Ishikawa (cell line): ENCODE data around the gene EPHA7.

ENCODE experiments used
- CEBPB ChIP-seq: IDR thresholded peaks from 2 replicates; pipeline ENCODE4 v1.6.1; 2012
- CREB1 ChIP-seq: IDR thresholded peaks from 2 replicates; pipeline ENCODE4 v1.6.1; 2012; ENCODE audit warnings: low read depth
- EGR1 ChIP-seq: IDR thresholded peaks from 2 replicates; pipeline ENCODE4 v1.6.1; 2012
- EP300 ChIP-seq: IDR thresholded peaks from 2 replicates; pipeline ENCODE4 v1.6.1; 2012; ENCODE audit warnings: borderline replicate concordance
- FOXM1 ChIP-seq: IDR thresholded peaks from 2 replicates; pipeline ENCODE4 v1.6.1; 2012; ENCODE audit warnings: low read depth, borderline replicate concordance
- NFIC ChIP-seq: IDR thresholded peaks from 2 replicates; pipeline ENCODE4 v1.6.1; 2012
- RAD21 ChIP-seq: IDR thresholded peaks from 2 replicates; pipeline ENCODE4 v1.6.1; 2012; ENCODE audit warnings: low read depth
- TAF1 ChIP-seq: IDR thresholded peaks from 2 replicates; pipeline ENCODE4 v1.6.1; 2012; ENCODE audit warnings: low read depth, mild to moderate bottlenecking
- TCF12 ChIP-seq: IDR thresholded peaks from 2 replicates; pipeline ENCODE4 v1.6.1; 2012; ENCODE audit warnings: low read depth
- TEAD4 ChIP-seq: IDR thresholded peaks from 2 replicates; pipeline ENCODE4 v1.6.1; 2012
- YY1 ChIP-seq: IDR thresholded peaks from 2 replicates; pipeline ENCODE4 v1.6.1; 2012; ENCODE audit warnings: low read depth
- ZBTB7A ChIP-seq: IDR thresholded peaks from 2 replicates; pipeline ENCODE4 v1.6.1; 2012; ENCODE audit warnings: low read depth
- TF ChIP-seq, protein P1 (sequence below): IDR thresholded peaks from 2 replicates; pipeline ENCODE4 v1.6.1; 2012; ENCODE audit warnings: low read depth, mild to moderate bottlenecking
- TF ChIP-seq, protein P2 (sequence below): IDR thresholded peaks from 2 replicates; pipeline ENCODE4 v1.6.1; 2012
- TF ChIP-seq, protein P3 (sequence below): IDR thresholded peaks from 2 replicates; pipeline ENCODE4 v1.6.1; 2012

Gene EPHA7

DNA sequence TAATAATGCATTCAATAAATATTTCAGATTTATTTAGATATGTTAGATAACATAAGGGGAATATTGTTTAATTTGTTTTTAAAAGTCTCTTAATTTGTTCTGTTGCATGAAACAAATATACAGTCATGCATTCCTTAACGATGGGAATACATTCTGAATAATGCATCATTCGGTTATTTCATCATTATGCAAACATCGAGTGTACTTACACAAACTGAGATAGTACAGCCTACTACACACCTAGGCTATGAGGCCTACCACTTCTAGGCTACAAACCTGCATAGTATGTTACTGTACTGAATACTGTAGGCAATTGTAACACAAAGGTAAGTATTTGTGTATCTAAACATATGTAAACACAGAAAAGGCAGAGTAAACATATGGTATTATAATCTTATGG is 118.7 kb downstream of the EPHA7 start:
- no peak for TF ChIP-seq EGR1
- no peak for TF ChIP-seq EP300
- TF ChIP-seq NFIC = no peak
- TF ChIP-seq, protein P1, sequence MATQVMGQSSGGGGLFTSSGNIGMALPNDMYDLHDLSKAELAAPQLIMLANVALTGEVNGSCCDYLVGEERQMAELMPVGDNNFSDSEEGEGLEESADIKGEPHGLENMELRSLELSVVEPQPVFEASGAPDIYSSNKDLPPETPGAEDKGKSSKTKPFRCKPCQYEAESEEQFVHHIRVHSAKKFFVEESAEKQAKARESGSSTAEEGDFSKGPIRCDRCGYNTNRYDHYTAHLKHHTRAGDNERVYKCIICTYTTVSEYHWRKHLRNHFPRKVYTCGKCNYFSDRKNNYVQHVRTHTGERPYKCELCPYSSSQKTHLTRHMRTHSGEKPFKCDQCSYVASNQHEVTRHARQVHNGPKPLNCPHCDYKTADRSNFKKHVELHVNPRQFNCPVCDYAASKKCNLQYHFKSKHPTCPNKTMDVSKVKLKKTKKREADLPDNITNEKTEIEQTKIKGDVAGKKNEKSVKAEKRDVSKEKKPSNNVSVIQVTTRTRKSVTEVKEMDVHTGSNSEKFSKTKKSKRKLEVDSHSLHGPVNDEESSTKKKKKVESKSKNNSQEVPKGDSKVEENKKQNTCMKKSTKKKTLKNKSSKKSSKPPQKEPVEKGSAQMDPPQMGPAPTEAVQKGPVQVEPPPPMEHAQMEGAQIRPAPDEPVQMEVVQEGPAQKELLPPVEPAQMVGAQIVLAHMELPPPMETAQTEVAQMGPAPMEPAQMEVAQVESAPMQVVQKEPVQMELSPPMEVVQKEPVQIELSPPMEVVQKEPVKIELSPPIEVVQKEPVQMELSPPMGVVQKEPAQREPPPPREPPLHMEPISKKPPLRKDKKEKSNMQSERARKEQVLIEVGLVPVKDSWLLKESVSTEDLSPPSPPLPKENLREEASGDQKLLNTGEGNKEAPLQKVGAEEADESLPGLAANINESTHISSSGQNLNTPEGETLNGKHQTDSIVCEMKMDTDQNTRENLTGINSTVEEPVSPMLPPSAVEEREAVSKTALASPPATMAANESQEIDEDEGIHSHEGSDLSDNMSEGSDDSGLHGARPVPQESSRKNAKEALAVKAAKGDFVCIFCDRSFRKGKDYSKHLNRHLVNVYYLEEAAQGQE = no peak
- no peak for TF ChIP-seq TAF1
- no peak for TF ChIP-seq CREB1
- no peak for TF ChIP-seq YY1
- TF ChIP-seq CEBPB = no peak
- TF ChIP-seq, protein P2, sequence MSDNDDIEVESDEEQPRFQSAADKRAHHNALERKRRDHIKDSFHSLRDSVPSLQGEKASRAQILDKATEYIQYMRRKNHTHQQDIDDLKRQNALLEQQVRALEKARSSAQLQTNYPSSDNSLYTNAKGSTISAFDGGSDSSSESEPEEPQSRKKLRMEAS = no peak
- no peak for TF ChIP-seq FOXM1
- TF ChIP-seq ZBTB7A = no peak
- TF ChIP-seq TEAD4 = no peak
- TF ChIP-seq TCF12 = no peak
- TF ChIP-seq, protein P3, sequence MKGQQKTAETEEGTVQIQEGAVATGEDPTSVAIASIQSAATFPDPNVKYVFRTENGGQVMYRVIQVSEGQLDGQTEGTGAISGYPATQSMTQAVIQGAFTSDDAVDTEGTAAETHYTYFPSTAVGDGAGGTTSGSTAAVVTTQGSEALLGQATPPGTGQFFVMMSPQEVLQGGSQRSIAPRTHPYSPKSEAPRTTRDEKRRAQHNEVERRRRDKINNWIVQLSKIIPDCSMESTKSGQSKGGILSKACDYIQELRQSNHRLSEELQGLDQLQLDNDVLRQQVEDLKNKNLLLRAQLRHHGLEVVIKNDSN = no peak
- no peak for TF ChIP-seq RAD21

DNA sequence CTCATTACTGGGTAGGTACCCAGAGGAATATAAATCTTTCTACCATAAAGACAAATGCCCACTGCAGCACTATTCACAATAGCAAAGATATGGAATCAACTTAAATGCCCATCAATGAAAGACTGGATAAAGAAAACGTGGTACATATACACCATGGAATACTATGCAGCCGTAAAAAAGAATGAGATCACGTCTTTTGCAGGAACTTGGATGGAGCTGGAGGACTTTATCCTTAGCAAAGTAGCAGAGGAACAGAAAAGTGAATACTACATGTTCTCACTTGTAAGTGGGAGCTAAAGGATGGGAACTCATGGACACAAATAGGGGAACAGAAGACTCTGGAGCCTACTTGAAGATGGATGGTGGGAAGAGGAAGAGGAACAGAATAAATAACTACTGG is 119.7 kb downstream of the EPHA7 start:
- TF ChIP-seq, protein P3 = no peak

GRCh38 chr6:93295631-93296030 is 123.7 kb downstream of the EPHA7 start:
- TF ChIP-seq CREB1 (no peak), NFIC (no peak), TAF1 (no peak), ZBTB7A (no peak), EGR1 (no peak), EP300 (no peak), RAD21 (no peak), TEAD4 (no peak), TCF12 (no peak), CEBPB (no peak), YY1 (no peak), FOXM1 (no peak)
- TF ChIP-seq, protein P3 = no peak
- TF ChIP-seq, protein P1 = no peak
- TF ChIP-seq, protein P2 = no peak

DNA sequence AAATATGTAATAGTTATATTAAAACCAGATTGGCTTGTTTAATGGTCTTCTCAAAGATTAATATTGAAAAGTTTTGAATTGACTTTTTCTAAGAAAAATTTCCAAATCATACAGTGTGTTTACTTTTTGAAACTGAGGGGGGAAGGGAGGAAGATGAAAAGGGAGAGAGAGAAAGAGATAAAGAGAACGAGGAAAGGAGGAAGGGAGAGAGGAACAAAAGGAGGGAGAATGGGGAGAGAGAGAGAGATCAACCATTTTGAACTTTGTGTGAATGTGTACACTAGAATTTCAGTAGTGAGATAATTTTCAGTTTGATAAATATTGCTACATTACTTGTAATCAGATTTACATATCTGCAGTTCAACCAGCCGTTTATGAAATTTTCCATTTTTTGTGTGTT is 124.5 kb downstream of the EPHA7 start:
- no peak for TF ChIP-seq ZBTB7A

- no peak for TF ChIP-seq TCF12
- TF ChIP-seq TAF1 = no peak
- TF ChIP-seq YY1 = no peak
- TF ChIP-seq, protein P3 = no peak
- no peak for TF ChIP-seq ZBTB7A
- TF ChIP-seq, protein P1 = no peak
- no peak for TF ChIP-seq TEAD4
- TF ChIP-seq EGR1 = no peak
- TF ChIP-seq FOXM1 = no peak
- TF ChIP-seq CREB1 = no peak
Observed at GRCh38 chr6:93293872-93294271, 125.5 kb downstream of the EPHA7 start.
